ENCODE data around the gene TNK2. TPM values are rescaled to one million over a fixed set of nuclear protein-coding genes. Genes with fewer than 3 reads are reported as not detected.

TNK2 gene
- total and polyA plus RNA-seq, 2 of the 13 experiments (the other 11 are each of a cell fraction or from before 2014, with no cell fraction given) = 4.6 to 5.8 TPM

- TF ChIP-seq PATZ1 (CRISPR knock-in tag; IDR thresholded peaks at IDR 0.05) = peak; percentile 44; the same call in 1 of the 2 replicates
- TF ChIP-seq FOXO1 (CRISPR knock-in tag; IDR thresholded peaks at IDR 0.05) = peak; percentile 41; the same call in 1 of the 2 replicates
- no peak for TF ChIP-seq ZNF136 (CRISPR knock-in tag; IDR thresholded peaks at IDR 0.05; ENCODE audit: low read depth)
- TF ChIP-seq ZSCAN20 (CRISPR knock-in tag; IDR thresholded peaks at IDR 0.05; ENCODE audit: borderline replicate concordance) = no peak
- peak; percentile 34; the same call in 1 of the 2 replicates for TF ChIP-seq ZFX (CRISPR knock-in tag; IDR thresholded peaks at IDR 0.05; ENCODE audit: low read depth)
- TF ChIP-seq FOXK2 (IDR thresholded peaks at IDR 0.05) = no peak
- TF ChIP-seq NFAT5 (CRISPR knock-in tag; IDR thresholded peaks at IDR 0.05) = no peak
- no peak for TF ChIP-seq RBM22 (optimal IDR thresholded peaks at IDR 0.05; ENCODE audit: low read length)
- no peak for TF ChIP-seq TGIF2 (CRISPR knock-in tag; IDR thresholded peaks at IDR 0.05)
- no peak for TF ChIP-seq SP1 (IDR thresholded peaks at IDR 0.05)
- TF ChIP-seq SP1 (CRISPR knock-in tag; IDR thresholded peaks at IDR 0.05) = peak; percentile 51; the same call in 1 of the 2 replicates
- TF ChIP-seq ZNF274 (CRISPR knock-in tag; IDR thresholded peaks at IDR 0.05) = no peak
- 0 out of 2 replicates have a peak, but pooled peaks have one; percentile 55 for TF ChIP-seq CBFB (CRISPR knock-in tag; IDR thresholded peaks at IDR 0.05)
- TF ChIP-seq KLF16 (CRISPR knock-in tag; IDR thresholded peaks at IDR 0.05) = peak in 1 of 2 experiments; percentile 67; a peak in 2 of 4 replicates
- no peak for TF ChIP-seq ZNF629 (CRISPR knock-in tag; conservative IDR thresholded peaks at IDR 0.05)
- TF ChIP-seq SKI (IDR thresholded peaks at IDR 0.05; ENCODE audit: partially characterized antibody) = peak; percentile 44
- TF ChIP-seq ATM (IDR thresholded peaks at IDR 0.05; ENCODE audit: borderline replicate concordance) = no peak
- TF ChIP-seq BCL3 (CRISPR knock-in tag; IDR thresholded peaks at IDR 0.05) = no peak
These were observed 57.4 kb downstream of the TNK2 start (continued) for GRCh38 chr3:195850857-195851543.
